Osteoblast (primary cell): ENCODE results near the gene DUOX1. TPM values are rescaled to one million over a fixed set of nuclear protein-coding genes. Genes with fewer than 3 reads are reported as not detected.
A peak's percentile ranks its signal among the peaks of the same experiment; 100 is the strongest.

Source experiments
- DNase-seq: peaks from one replicate; pipeline ENCODE4 v3.0.0; 2011; ENCODE audit warnings: low spot score, mixed read lengths; ENCODE audit not compliant: insufficient read length; ENCODE audit errors: missing footprints
- H2AFZ ChIP-seq: 2 replicates; pipeline ENCODE4 v1.6.0; 2011; ENCODE audit warnings: mild to moderate bottlenecking, low read length
- H3K27ac ChIP-seq: 2 replicates; pipeline ENCODE4 v1.5.1; 2011; ENCODE audit warnings: mild to moderate bottlenecking, low read depth, low read length, moderate library complexity
- H3K27me3 ChIP-seq: 2 replicates; pipeline ENCODE4 v1.6.0; 2012; ENCODE audit warnings: mild to moderate bottlenecking, control low read depth, inconsistent platforms, low read length, moderate library complexity; ENCODE audit not compliant: insufficient read depth
- H3K36me3 ChIP-seq: 2 replicates; pipeline ENCODE4 v1.5.1; 2011; ENCODE audit warnings: mild to moderate bottlenecking, low read length, control low read depth, moderate library complexity; ENCODE audit not compliant: insufficient read depth
- H3K4me1 ChIP-seq: 2 replicates; pipeline ENCODE4 v1.5.1; 2011; ENCODE audit warnings: mild to moderate bottlenecking, low read length, control low read depth, moderate library complexity; ENCODE audit not compliant: insufficient read depth
- H3K4me2 ChIP-seq: 2 replicates; pipeline ENCODE4 v1.6.0; 2011; ENCODE audit warnings: mild to moderate bottlenecking, low read length; ENCODE audit not compliant: insufficient read depth
- H3K4me3 ChIP-seq: fragments of 200-600 bp; sonication (generic); 3 replicates; pipeline ENCODE4 v1.5.1; 2012; ENCODE audit warnings: mild to moderate bottlenecking, low read length, inconsistent platforms; ENCODE audit not compliant: insufficient read depth
- H3K79me2 ChIP-seq: 2 replicates; pipeline ENCODE4 v1.6.0; 2012; ENCODE audit warnings: mild to moderate bottlenecking, low read length, control low read depth, inconsistent platforms; ENCODE audit not compliant: insufficient read depth
- H3K9me3 ChIP-seq: 2 replicates; pipeline ENCODE4 v1.5.1; 2011; ENCODE audit warnings: low read depth, low read length, control low read depth
- H4K20me1 ChIP-seq: 2 replicates; pipeline ENCODE4 v1.6.0; 2012; ENCODE audit warnings: mild to moderate bottlenecking, low read length, control low read depth; ENCODE audit not compliant: insufficient read depth
- total RNA-seq: library from RNA; depleted of rRNA; stranded (reverse); fragments of >200 nt; gene quantifications from 2 replicates; pipeline ENCODE4 v1.2.3, GENCODE V29; 2012
- TF ChIP-seq, protein P1 (sequence below): IDR thresholded peaks from 2 replicates; pipeline ENCODE4 v1.5.1; 2011; ENCODE audit warnings: mild to moderate bottlenecking, low read depth, low read length, moderate library complexity; ENCODE audit errors: extremely low read depth

DUOX1 gene
- total RNA-seq, 1 donor, result under 0.01 TPM

DNA sequence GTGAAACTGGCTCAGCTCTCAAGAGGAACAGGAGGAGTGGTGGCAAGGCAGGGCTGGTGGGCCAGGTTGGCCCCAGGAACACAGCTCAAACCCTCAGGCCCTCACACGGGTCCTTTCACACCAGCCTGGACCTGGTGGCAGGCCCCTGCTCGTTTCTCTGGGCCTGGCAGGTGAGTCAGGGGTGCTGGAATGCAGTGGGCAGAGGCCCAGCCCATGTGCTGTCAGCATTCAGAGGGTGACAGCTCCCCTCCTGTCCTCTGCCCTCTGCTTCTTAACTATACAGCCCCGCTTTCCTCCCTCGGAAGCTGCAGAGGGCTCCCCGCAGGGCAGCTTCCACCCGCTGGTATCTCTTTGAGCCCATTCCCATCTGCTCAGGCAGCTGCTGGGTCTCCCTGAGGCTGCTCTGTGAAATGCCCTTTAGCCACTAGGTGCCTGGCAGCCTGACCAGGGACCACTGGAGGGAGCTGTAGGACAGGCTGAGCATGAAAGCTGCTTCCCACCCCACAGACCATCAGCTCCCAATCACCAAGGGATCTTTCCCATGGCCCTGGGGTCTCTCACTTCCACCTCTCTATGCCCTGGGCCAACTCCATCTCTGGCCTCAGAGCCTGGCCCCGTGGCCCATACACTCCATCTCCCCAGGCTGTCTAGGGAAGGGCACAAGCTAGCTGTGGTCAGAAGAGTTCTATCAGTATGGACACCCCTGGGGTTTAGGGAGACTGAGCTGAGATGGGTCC is 33.1 kb downstream of the DUOX1 start:
- Histone ChIP-seq H3K27me3 (no peaks in the 10 kb centered on the region), H3K79me2 (peaks cover 2% of the 10 kb centered on the region), H3K36me3 (no peaks in the 10 kb centered on the region), H4K20me1 (no peaks in the 10 kb centered on the region), H3K4me3 (no peak overlapping the region), H3K27ac (peak overlapping the region; percentile 74), H3K4me1 (peaks cover 18% of the 10 kb centered on the region), H3K9me3 (no peaks in the 10 kb centered on the region), H3K4me2 (peak overlapping the region; percentile 53), H2AFZ (peak overlapping the region; percentile 71)
- TF ChIP-seq, protein P1, sequence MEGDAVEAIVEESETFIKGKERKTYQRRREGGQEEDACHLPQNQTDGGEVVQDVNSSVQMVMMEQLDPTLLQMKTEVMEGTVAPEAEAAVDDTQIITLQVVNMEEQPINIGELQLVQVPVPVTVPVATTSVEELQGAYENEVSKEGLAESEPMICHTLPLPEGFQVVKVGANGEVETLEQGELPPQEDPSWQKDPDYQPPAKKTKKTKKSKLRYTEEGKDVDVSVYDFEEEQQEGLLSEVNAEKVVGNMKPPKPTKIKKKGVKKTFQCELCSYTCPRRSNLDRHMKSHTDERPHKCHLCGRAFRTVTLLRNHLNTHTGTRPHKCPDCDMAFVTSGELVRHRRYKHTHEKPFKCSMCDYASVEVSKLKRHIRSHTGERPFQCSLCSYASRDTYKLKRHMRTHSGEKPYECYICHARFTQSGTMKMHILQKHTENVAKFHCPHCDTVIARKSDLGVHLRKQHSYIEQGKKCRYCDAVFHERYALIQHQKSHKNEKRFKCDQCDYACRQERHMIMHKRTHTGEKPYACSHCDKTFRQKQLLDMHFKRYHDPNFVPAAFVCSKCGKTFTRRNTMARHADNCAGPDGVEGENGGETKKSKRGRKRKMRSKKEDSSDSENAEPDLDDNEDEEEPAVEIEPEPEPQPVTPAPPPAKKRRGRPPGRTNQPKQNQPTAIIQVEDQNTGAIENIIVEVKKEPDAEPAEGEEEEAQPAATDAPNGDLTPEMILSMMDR, result peak; percentile 99
- peak; percentile 99 for DNase-seq

DNA sequence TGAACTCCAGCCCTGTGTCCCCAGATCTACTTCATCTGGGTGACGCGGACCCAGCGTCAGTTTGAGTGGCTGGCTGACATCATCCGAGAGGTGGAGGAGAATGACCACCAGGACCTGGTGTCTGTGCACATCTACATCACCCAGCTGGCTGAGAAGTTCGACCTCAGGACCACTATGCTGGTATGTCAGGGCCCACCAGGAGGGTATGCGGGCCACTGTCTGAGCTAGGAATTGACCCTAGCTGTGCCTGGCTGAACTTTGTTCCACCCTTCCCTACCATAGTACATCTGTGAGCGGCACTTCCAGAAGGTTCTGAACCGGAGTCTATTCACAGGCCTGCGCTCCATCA is 33.7 kb downstream of the DUOX1 start:
- Histone ChIP-seq H4K20me1 (no peaks in the 10 kb centered on the region), H3K27ac (peak overlapping the region; percentile 74), H3K4me3 (no peak overlapping the region), H2AFZ (no peak overlapping the region), H3K4me2 (no peak overlapping the region), H3K9me3 (no peaks in the 10 kb centered on the region), H3K27me3 (no peaks in the 10 kb centered on the region), H3K4me1 (peaks cover 13% of the 10 kb centered on the region), H3K36me3 (no peaks in the 10 kb centered on the region), H3K79me2 (peaks cover 2% of the 10 kb centered on the region)
- DNase-seq, result peak; percentile 58
- TF ChIP-seq, protein P1, result no peak

DNA sequence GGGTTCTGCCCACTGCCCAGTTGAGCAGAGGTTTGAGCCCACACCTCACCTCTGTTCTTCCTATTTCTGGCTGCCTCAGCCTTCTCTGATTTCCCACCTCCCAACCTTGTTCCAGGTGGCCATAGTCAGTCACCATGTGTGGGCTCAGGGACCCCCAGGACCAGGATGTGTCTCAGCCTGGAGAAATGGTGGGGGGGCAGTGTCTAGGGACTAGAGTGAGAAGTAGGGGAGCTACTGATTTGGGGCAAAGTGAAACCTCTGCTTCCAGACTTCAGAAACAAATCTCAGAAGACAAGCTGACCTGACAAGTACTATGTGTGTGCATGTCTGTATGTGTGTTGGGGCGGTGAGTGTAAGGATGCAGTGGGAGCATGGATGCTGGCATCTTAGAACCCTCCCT is 35.1 kb downstream of the DUOX1 start:
- Histone ChIP-seq H3K79me2 (peaks cover 2% of the 10 kb centered on the region), H3K27me3 (no peaks in the 10 kb centered on the region), H3K9me3 (no peaks in the 10 kb centered on the region), H3K4me3 (no peak overlapping the region), H3K4me1 (peaks cover 13% of the 10 kb centered on the region), H3K4me2 (no peak overlapping the region), H2AFZ (no peak overlapping the region), H3K27ac (no peak overlapping the region), H4K20me1 (no peaks in the 10 kb centered on the region), H3K36me3 (no peaks in the 10 kb centered on the region)
- peak; percentile 54 for DNase-seq
- TF ChIP-seq, protein P1, result no peak

DNA sequence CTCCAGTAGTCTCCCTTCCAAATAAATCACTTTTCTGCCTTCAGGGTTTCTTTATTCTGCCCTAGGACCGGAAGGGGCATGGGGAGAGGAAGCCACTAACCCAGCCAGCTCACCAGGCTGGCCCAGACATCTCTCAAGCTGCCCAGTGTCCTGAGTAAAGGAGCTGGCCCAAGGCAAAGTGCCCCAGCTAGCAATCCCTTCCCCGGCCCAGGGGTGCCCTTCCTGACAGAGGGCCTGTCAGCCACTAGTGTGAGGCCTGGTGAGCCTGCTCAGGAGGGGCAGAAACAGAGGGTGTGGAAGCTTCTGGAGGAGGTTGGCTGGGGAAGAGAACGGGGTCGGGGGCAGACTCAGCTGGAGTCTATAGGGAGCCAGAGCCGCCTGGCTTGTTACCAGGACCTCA is 35.7 kb downstream of the DUOX1 start:
- H3K9me3 ChIP-seq, result no peaks in the 10 kb centered on the region
- H2AFZ ChIP-seq, result no peak overlapping the region
- H3K27me3 ChIP-seq, result no peaks in the 10 kb centered on the region
- H3K4me3 ChIP-seq, result no peak overlapping the region
- H3K36me3 ChIP-seq, result no peaks in the 10 kb centered on the region
- TF ChIP-seq, protein P1, result no peak
- no peak overlapping the region for H3K4me2 ChIP-seq
- no peak overlapping the region for H3K27ac ChIP-seq
- peaks cover 13% of the 10 kb centered on the region for H3K4me1 ChIP-seq
- peak; percentile 54 for DNase-seq
- peaks cover 2% of the 10 kb centered on the region for H3K79me2 ChIP-seq
- H4K20me1 ChIP-seq, result no peaks in the 10 kb centered on the region
